ENCODE measurements around the gene FAF2.
"Not testable (repeated sequence)": the region's sequence is repeated elsewhere in the genome, so short reads cannot be mapped to it uniquely, and the experiment has no call there.

FAF2 gene

DNA sequence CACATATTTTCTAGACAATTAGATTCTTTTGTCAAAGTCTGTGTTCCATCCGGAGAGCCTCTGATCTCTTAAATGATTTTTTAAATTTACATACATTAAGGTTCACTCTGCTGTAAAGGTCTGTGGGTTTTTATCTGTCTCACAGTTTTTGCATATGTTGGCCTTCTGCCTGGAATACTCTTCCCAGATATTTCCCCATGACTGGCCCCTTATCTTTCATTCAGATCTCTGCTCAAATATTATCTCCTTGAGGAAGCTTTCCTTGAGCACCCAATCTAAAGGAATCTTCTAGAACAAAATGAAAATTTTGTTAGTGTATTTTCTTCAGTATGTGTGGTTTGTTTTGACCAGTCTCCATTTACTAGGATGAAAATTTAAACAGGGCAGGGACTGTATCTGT, 26.3 kb downstream of the FAF2 start:
- no peaks in the 10 kb centered on the region for H3K27me3 ChIP-seq (ENCODE audit: control insufficient read depth in 1 of 2, insufficient read depth in 2 of 2, low read length in 2 of 2)
- H3K9ac ChIP-seq (ENCODE audit: low read depth in 1 of 2, low read length in 2 of 2) = no peak overlapping the region
- H3K36me3 ChIP-seq (ENCODE audit: control insufficient read depth in 1 of 2, insufficient read depth in 2 of 2, low read length in 2 of 2) = peaks cover 0 to 7% of the 10 kb centered on the region in 2 donors
- no peaks in the 10 kb centered on the region for H3K9me3 ChIP-seq (ENCODE audit: control insufficient read depth in 1 of 2, low read length in 2 of 2)
- no peaks in the 10 kb centered on the region for H3K4me1 ChIP-seq (ENCODE audit: control insufficient read depth in 1 of 2, insufficient read depth in 2 of 2, low read length in 2 of 2)
- no peak overlapping the region for H3K27ac ChIP-seq (ENCODE audit: low read depth, low read length)
- H3K4me3 ChIP-seq (ENCODE audit: low read depth in 1 of 2, low read length in 2 of 2) = no peak overlapping the region

DNA sequence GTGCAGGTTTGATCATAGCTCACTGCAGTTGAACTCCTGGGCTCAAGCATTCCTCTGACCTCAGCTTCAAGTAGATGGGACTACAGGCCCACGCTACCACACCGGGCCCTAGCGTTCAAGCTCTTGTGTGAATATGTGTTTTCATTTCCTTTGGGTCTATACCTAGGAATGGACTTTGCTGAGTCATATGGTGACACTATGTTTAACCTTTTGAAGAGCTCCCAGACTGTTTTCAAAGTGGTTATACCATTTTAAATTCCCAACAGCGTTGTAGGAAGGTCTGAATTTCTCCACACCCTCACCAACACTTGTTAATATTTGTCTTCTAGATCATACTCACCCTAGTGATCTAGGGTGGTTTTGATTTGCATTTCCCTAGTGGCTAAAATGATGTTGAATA, 33.5 kb downstream of the FAF2 start:
- no peaks in the 10 kb centered on the region for H3K27me3 ChIP-seq (ENCODE audit: control insufficient read depth in 1 of 2, insufficient read depth in 2 of 2, low read length in 2 of 2)
- H3K9ac ChIP-seq (ENCODE audit: low read depth in 1 of 2, low read length in 2 of 2) = no peak overlapping the region
- no peaks in the 10 kb centered on the region for H3K4me1 ChIP-seq (ENCODE audit: control insufficient read depth in 1 of 2, insufficient read depth in 2 of 2, low read length in 2 of 2)
- no peak overlapping the region for H3K4me3 ChIP-seq (ENCODE audit: low read depth in 1 of 2, low read length in 2 of 2)
- H3K9me3 ChIP-seq (ENCODE audit: control insufficient read depth in 1 of 2, low read length in 2 of 2) = no peaks in the 10 kb centered on the region
- peaks cover 8 to 32% of the 10 kb centered on the region in 2 donors for H3K36me3 ChIP-seq (ENCODE audit: control insufficient read depth in 1 of 2, insufficient read depth in 2 of 2, low read length in 2 of 2)
- H3K27ac ChIP-seq (ENCODE audit: low read depth, low read length) = no peak overlapping the region

DNA sequence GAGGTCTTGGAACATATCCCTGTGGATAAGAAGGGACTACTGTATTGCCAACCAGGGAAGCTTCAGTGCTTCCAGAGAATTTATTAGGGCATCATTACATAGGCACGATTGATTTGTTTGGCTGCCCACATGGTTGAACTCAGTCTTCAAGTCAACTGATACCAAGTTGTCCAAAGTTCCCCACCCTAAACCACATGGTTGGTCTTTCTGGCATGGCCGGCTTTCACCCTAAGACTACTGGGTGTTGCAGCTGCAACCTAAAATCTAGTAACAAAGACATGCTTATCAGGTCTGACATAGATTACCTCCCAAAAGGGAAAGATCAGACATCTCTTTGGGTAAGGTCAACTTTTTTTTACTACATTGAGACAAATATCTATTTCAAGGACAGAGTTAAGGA, 37.0 kb downstream of the FAF2 start:
- Histone ChIP-seq H3K9ac (ENCODE audit: low read depth in 1 of 2, low read length in 2 of 2) (no peak overlapping the region), H3K9me3 (ENCODE audit: control insufficient read depth in 1 of 2, low read length in 2 of 2) (no peaks in the 10 kb centered on the region), H3K4me1 (ENCODE audit: control insufficient read depth in 1 of 2, insufficient read depth in 2 of 2, low read length in 2 of 2) (no peaks in the 10 kb centered on the region), H3K4me3 (ENCODE audit: low read depth in 1 of 2, low read length in 2 of 2) (no peak overlapping the region), H3K27ac (ENCODE audit: low read depth, low read length) (no peak overlapping the region), H3K27me3 (ENCODE audit: control insufficient read depth in 1 of 2, insufficient read depth in 2 of 2, low read length in 2 of 2) (no peaks in the 10 kb centered on the region), H3K36me3 (ENCODE audit: control insufficient read depth in 1 of 2, insufficient read depth in 2 of 2, low read length in 2 of 2) (peaks cover 11 to 52% of the 10 kb centered on the region in 2 donors)

GRCh38 chr5:176486189-176486757, 38.1 kb downstream of the FAF2 start:
- Histone ChIP-seq H3K27me3 (ENCODE audit: control insufficient read depth in 1 of 2, insufficient read depth in 2 of 2, low read length in 2 of 2) (no peaks in the 10 kb centered on the region), H3K36me3 (ENCODE audit: control insufficient read depth in 1 of 2, insufficient read depth in 2 of 2, low read length in 2 of 2) (peaks cover 17 to 59% of the 10 kb centered on the region in 2 donors), H3K27ac (ENCODE audit: low read depth, low read length) (no peak overlapping the region), H3K4me3 (ENCODE audit: low read depth in 1 of 2, low read length in 2 of 2) (no peak overlapping the region), H3K9ac (ENCODE audit: low read depth in 1 of 2, low read length in 2 of 2) (no peak overlapping the region), H3K4me1 (ENCODE audit: control insufficient read depth in 1 of 2, insufficient read depth in 2 of 2, low read length in 2 of 2) (no peaks in the 10 kb centered on the region), H3K9me3 (ENCODE audit: control insufficient read depth in 1 of 2, low read length in 2 of 2) (no peaks in the 10 kb centered on the region)

GRCh38 chr5:176487160-176487559, 39.0 kb downstream of the FAF2 start:
- not testable (repeated sequence) for H3K27ac ChIP-seq (ENCODE audit: low read depth, low read length); H3K4me3 ChIP-seq (ENCODE audit: low read depth in 1 of 2, low read length in 2 of 2); H3K27me3 ChIP-seq (ENCODE audit: control insufficient read depth in 1 of 2, insufficient read depth in 2 of 2, low read length in 2 of 2); H3K9ac ChIP-seq (ENCODE audit: low read depth in 1 of 2, low read length in 2 of 2); H3K9me3 ChIP-seq (ENCODE audit: control insufficient read depth in 1 of 2, low read length in 2 of 2); H3K4me1 ChIP-seq (ENCODE audit: control insufficient read depth in 1 of 2, insufficient read depth in 2 of 2, low read length in 2 of 2)
- peaks cover 20 to 63% of the 10 kb centered on the region in 2 donors for H3K36me3 ChIP-seq (ENCODE audit: control insufficient read depth in 1 of 2, insufficient read depth in 2 of 2, low read length in 2 of 2)

DNA sequence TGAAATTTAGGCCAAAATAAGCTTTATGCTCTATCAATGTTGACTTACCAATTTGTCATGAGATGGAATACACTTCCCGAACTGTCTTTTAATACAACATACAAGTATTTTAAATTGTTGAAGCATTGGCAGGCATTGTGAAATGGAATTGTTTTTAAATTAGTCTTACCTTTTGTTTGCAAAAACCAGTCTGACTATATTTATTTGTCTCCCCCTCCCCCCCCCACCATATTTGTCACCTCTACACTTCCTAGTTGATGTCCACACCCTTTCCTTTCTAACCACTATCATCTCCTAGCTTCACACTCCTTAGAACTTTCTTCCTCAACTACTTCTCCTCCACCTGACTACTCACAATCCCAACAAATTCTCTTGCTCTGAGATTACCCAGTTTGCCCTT, 40.9 kb downstream of the FAF2 start:
- Histone ChIP-seq H3K4me1 (ENCODE audit: control insufficient read depth in 1 of 2, insufficient read depth in 2 of 2, low read length in 2 of 2) (no peaks in the 10 kb centered on the region), H3K36me3 (ENCODE audit: control insufficient read depth in 1 of 2, insufficient read depth in 2 of 2, low read length in 2 of 2) (peaks cover 39 to 74% of the 10 kb centered on the region in 2 donors), H3K9ac (ENCODE audit: low read depth in 1 of 2, low read length in 2 of 2) (no peak overlapping the region), H3K9me3 (ENCODE audit: control insufficient read depth in 1 of 2, low read length in 2 of 2) (no peaks in the 10 kb centered on the region), H3K4me3 (ENCODE audit: low read depth in 1 of 2, low read length in 2 of 2) (no peak overlapping the region), H3K27me3 (ENCODE audit: control insufficient read depth in 1 of 2, insufficient read depth in 2 of 2, low read length in 2 of 2) (no peaks in the 10 kb centered on the region), H3K27ac (ENCODE audit: low read depth, low read length) (no peak overlapping the region)

DNA sequence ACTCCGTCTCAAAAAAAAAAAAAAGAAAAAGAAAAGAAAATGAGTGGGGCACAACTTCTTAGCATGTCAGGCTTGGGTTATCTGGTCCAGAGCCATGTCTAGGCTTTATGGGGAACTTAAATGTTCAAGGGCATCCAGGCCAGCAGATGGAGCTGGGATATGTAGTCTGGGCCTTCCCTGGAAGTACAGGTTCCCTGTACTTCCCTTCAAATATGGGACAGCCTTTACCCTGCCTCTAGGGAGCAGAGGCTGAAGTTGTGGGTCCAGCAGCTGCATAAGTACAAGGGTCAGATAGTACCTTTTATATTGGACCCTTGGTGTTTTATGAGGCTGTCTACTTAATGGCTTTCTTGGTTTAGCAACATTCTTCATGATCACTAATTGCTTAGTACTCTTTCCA, 42.1 kb downstream of the FAF2 start:
- Histone ChIP-seq H3K4me1 (ENCODE audit: control insufficient read depth in 1 of 2, insufficient read depth in 2 of 2, low read length in 2 of 2) (no peaks in the 10 kb centered on the region), H3K9ac (ENCODE audit: low read depth in 1 of 2, low read length in 2 of 2) (no peak overlapping the region), H3K9me3 (ENCODE audit: control insufficient read depth in 1 of 2, low read length in 2 of 2) (no peaks in the 10 kb centered on the region), H3K27ac (ENCODE audit: low read depth, low read length) (no peak overlapping the region), H3K4me3 (ENCODE audit: low read depth in 1 of 2, low read length in 2 of 2) (no peak overlapping the region), H3K27me3 (ENCODE audit: control insufficient read depth in 1 of 2, insufficient read depth in 2 of 2, low read length in 2 of 2) (no peaks in the 10 kb centered on the region), H3K36me3 (ENCODE audit: control insufficient read depth in 1 of 2, insufficient read depth in 2 of 2, low read length in 2 of 2) (peaks cover 38 to 81% of the 10 kb centered on the region in 2 donors)

GRCh38 chr5:176491101-176491502, 42.9 kb downstream of the FAF2 start:
- no peaks in the 10 kb centered on the region for H3K27me3 ChIP-seq (ENCODE audit: control insufficient read depth in 1 of 2, insufficient read depth in 2 of 2, low read length in 2 of 2)
- H3K36me3 ChIP-seq (ENCODE audit: control insufficient read depth in 1 of 2, insufficient read depth in 2 of 2, low read length in 2 of 2) = peaks cover 36 to 83% of the 10 kb centered on the region in 2 donors
- H3K27ac ChIP-seq (ENCODE audit: low read depth, low read length) = no peak overlapping the region
- H3K4me1 ChIP-seq (ENCODE audit: control insufficient read depth in 1 of 2, insufficient read depth in 2 of 2, low read length in 2 of 2) = no peaks in the 10 kb centered on the region
- H3K4me3 ChIP-seq (ENCODE audit: low read depth in 1 of 2, low read length in 2 of 2) = no peak overlapping the region
- H3K9ac ChIP-seq (ENCODE audit: low read depth in 1 of 2, low read length in 2 of 2) = no peak overlapping the region
- H3K9me3 ChIP-seq (ENCODE audit: control insufficient read depth in 1 of 2, low read length in 2 of 2) = no peaks in the 10 kb centered on the region

- Histone ChIP-seq H3K4me1 (ENCODE audit: control insufficient read depth in 1 of 2, insufficient read depth in 2 of 2, low read length in 2 of 2) (no peaks in the 10 kb centered on the region), H3K4me3 (ENCODE audit: low read depth in 1 of 2, low read length in 2 of 2) (no peak overlapping the region), H3K27me3 (ENCODE audit: control insufficient read depth in 1 of 2, insufficient read depth in 2 of 2, low read length in 2 of 2) (no peaks in the 10 kb centered on the region), H3K9ac (ENCODE audit: low read depth in 1 of 2, low read length in 2 of 2) (no peak overlapping the region), H3K9me3 (ENCODE audit: control insufficient read depth in 1 of 2, low read length in 2 of 2) (no peaks in the 10 kb centered on the region), H3K27ac (ENCODE audit: low read depth, low read length) (no peak overlapping the region), H3K36me3 (ENCODE audit: control insufficient read depth in 1 of 2, insufficient read depth in 2 of 2, low read length in 2 of 2) (peaks cover 36 to 84% of the 10 kb centered on the region in 2 donors)
Observed at GRCh38 chr5:176491901-176492300, 43.7 kb downstream of the FAF2 start.

DNA sequence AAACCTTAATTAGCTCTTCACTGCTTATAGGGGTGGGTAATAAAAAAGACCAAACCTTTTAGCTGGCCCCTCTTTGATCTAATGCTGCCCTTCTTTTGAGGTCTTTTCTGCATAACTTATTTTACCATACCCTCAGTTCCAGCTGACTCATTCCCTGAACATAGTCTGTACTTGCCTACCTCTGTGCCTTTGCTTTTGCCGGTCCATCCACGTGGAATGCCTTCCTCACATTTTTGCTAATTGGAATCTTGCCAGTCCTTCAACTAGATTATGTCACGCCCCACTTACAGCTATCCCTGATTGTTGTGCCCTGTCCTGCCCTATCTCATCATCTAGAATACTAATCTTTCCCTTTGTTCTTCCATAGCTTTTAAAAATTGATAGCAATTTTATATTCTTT, 44.2 kb downstream of the FAF2 start:
- Histone ChIP-seq H3K36me3 (ENCODE audit: control insufficient read depth in 1 of 2, insufficient read depth in 2 of 2, low read length in 2 of 2) (peaks cover 36 to 84% of the 10 kb centered on the region in 2 donors), H3K9me3 (ENCODE audit: control insufficient read depth in 1 of 2, low read length in 2 of 2) (no peaks in the 10 kb centered on the region), H3K27me3 (ENCODE audit: control insufficient read depth in 1 of 2, insufficient read depth in 2 of 2, low read length in 2 of 2) (no peaks in the 10 kb centered on the region), H3K27ac (ENCODE audit: low read depth, low read length) (no peak overlapping the region), H3K4me3 (ENCODE audit: low read depth in 1 of 2, low read length in 2 of 2) (no peak overlapping the region), H3K9ac (ENCODE audit: low read depth in 1 of 2, low read length in 2 of 2) (no peak overlapping the region), H3K4me1 (ENCODE audit: control insufficient read depth in 1 of 2, insufficient read depth in 2 of 2, low read length in 2 of 2) (no peaks in the 10 kb centered on the region)

- no peaks in the 10 kb centered on the region for H3K9me3 ChIP-seq (ENCODE audit: control insufficient read depth in 1 of 2, low read length in 2 of 2)
- no peaks in the 10 kb centered on the region for H3K4me1 ChIP-seq (ENCODE audit: control insufficient read depth in 1 of 2, insufficient read depth in 2 of 2, low read length in 2 of 2)
- H3K36me3 ChIP-seq (ENCODE audit: control insufficient read depth in 1 of 2, insufficient read depth in 2 of 2, low read length in 2 of 2) = peaks cover 35 to 85% of the 10 kb centered on the region in 2 donors
- no peaks in the 10 kb centered on the region for H3K27me3 ChIP-seq (ENCODE audit: control insufficient read depth in 1 of 2, insufficient read depth in 2 of 2, low read length in 2 of 2)
- no peak overlapping the region for H3K27ac ChIP-seq (ENCODE audit: low read depth, low read length)
- no peak overlapping the region for H3K4me3 ChIP-seq (ENCODE audit: low read depth in 1 of 2, low read length in 2 of 2)
- H3K9ac ChIP-seq (ENCODE audit: low read depth in 1 of 2, low read length in 2 of 2) = no peak overlapping the region
Observed at GRCh38 chr5:176497852-176498251, 49.7 kb downstream of the FAF2 start.

Data from duodenal mucosa (tissue), 2 donors.